HCT116 (cell line): ENCODE results near the gene AAR2. TPM values are rescaled to one million over a fixed set of nuclear protein-coding genes. Genes with fewer than 3 reads are reported as not detected.

Experiments used
- ATAC-seq: fragments of 200-7000 bp; cut with Tn5 transposase; 2 replicates; pipeline ENCODE4 v1.9.1; 2020; ENCODE audit warnings: mild to moderate bottlenecking, moderate library complexity
- BruUV-seq: library from RNA; stranded (reverse); fragments of 400-500 nt; replicated peaks from 2 replicates; lab custom pipeline; 2021; lab: Mats Ljungman, UMichigan
- CTCF ChIA-PET: fragments of 300-600 bp; sonication (Branson Sonifier 250); formaldehyde crosslinking; loops from one replicate; lab custom pipeline; 2021; ENCODE audit warnings: antibody characterized with exemption; lab: Charles Lee
- POLR2A ChIA-PET: fragments of 300-600, 350-600 bp; sonication (Branson Sonifier 250); formaldehyde crosslinking; loops from one replicate; lab custom pipeline; 2021; ENCODE audit warnings: antibody characterized with exemption; lab: Charles Lee
- RAD21 ChIA-PET, 2 experiments: fragments of 300-600 bp; sonication (Branson Sonifier 250); formaldehyde crosslinking; loops; one replicate each; lab custom pipeline; 2023; ENCODE audit warnings: low total read pairs in 2 of 2; ENCODE audit not compliant: uncharacterized antibody in 2 of 2, unreplicated experiment in 2 of 2, low non-redundant PET in 1 of 2; lab: Charles Lee
- DNase-seq: peaks from one replicate; pipeline ENCODE4 v3.0.0-alpha.2; 2010; ENCODE audit warnings: low read depth, low spot score
- H2AFZ ChIP-seq: fragments of 200-600 bp; shearing (Covaris generic), sonication (generic); 2 replicates; pipeline ENCODE4 v1.6.1; 2017; ENCODE audit warnings: low read depth, mixed run types, mixed read lengths, antibody characterized with exemption, low read length; ENCODE audit not compliant: poor library complexity, severe bottlenecking
- H3K27ac ChIP-seq: 2 replicates; pipeline ENCODE4 v1.5.1; 2012; ENCODE audit warnings: low read depth, low read length
- H3K27me3 ChIP-seq: fragments of 200-600 bp; sonication (generic); 2 replicates; pipeline ENCODE4 v1.6.1; 2016; ENCODE audit warnings: mixed run types, low read length, mixed read lengths; ENCODE audit not compliant: insufficient read depth
- H3K36me3 ChIP-seq, 2 experiments: fragments of 200-500 bp in 1 of 2; fragments of 200-600 bp in 1 of 2; sonication (Bioruptor generic) in 1 of 2; sonication (generic) in 1 of 2; 2 replicates each; pipeline versions ENCODE4 v1.5.1 to v1.6.1; 2014 to 2016; ENCODE audit warnings: low read length in 2 of 2, inconsistent platforms in 1 of 2, mixed read lengths in 1 of 2, mixed run types in 1 of 2; ENCODE audit not compliant: insufficient read depth in 2 of 2, control insufficient read depth in 1 of 2
- H3K4me1 ChIP-seq, 2 experiments: fragments of 200-600 bp in 1 of 2; sonication (generic) in 1 of 2; 2 replicates each; pipeline versions ENCODE4 v1.5.1 to v1.6.1; 2012 to 2017; ENCODE audit warnings: low read length in 2 of 2, inconsistent platforms in 1 of 2, mild to moderate bottlenecking in 1 of 2, mixed read lengths in 1 of 2, mixed run types in 1 of 2, moderate library complexity in 1 of 2; ENCODE audit not compliant: insufficient read depth in 2 of 2, control insufficient read depth in 1 of 2
- H3K4me2 ChIP-seq: fragments of 200-600 bp; sonication (generic); 2 replicates; pipeline ENCODE4 v1.6.1; 2017; ENCODE audit warnings: mixed run types, low read length, mixed read lengths
- H3K4me3 ChIP-seq, 2 experiments: fragments of 200-600 bp in 1 of 2; sonication (generic) in 1 of 2; replicated peaks in 1 of 2; 2 replicates each; pipeline ENCODE4 v1.5.1; 2011 to 2016; ENCODE audit warnings: low read length in 2 of 2, control low read depth in 1 of 2, low read depth in 1 of 2, mild to moderate bottlenecking in 1 of 2, mixed read lengths in 1 of 2, mixed run types in 1 of 2
- H3K79me2 ChIP-seq: fragments of 200-600 bp; sonication (generic); 2 replicates; pipeline ENCODE4 v1.6.1; 2017; ENCODE audit warnings: mild to moderate bottlenecking, mixed run types, low read length, moderate library complexity, mixed read lengths; ENCODE audit not compliant: insufficient read depth
- H3K9ac ChIP-seq: fragments of 200-600 bp; sonication (generic); 2 replicates; pipeline ENCODE4 v1.6.1; 2016; ENCODE audit warnings: low read length, mixed read lengths
- H3K9me2 ChIP-seq: fragments of 200-600 bp; sonication (generic), shearing (Covaris generic); 2 replicates; pipeline ENCODE4 v1.6.1; 2017; ENCODE audit warnings: mixed run types, mild to moderate bottlenecking, moderate library complexity; ENCODE audit not compliant: insufficient read depth
- H3K9me3 ChIP-seq, 2 experiments: fragments of 200-500 bp in 1 of 2; fragments of 200-600 bp in 1 of 2; sonication (Bioruptor generic) in 1 of 2; sonication (generic) in 1 of 2; 2 replicates each; pipeline ENCODE4 v1.6.1; 2014 to 2017; ENCODE audit warnings: low read length in 2 of 2, mixed read lengths in 2 of 2, inconsistent platforms in 1 of 2, low read depth in 1 of 2, mild to moderate bottlenecking in 1 of 2, mixed run types in 1 of 2, moderate library complexity in 1 of 2; ENCODE audit not compliant: control insufficient read depth in 1 of 2, insufficient read depth in 1 of 2
- H4K20me1 ChIP-seq: fragments of 200-600 bp; sonication (generic), shearing (Covaris generic); 2 replicates; pipeline ENCODE4 v1.6.1; 2017; ENCODE audit warnings: mixed run types, mild to moderate bottlenecking, moderate library complexity; ENCODE audit not compliant: insufficient read depth
- CBX3 ChIP-seq: IDR thresholded peaks from 2 replicates; pipeline ENCODE4 v1.6.1; 2012; ENCODE audit warnings: low read depth
- EGR1 ChIP-seq: IDR thresholded peaks from 2 replicates; pipeline ENCODE4 v1.6.1; 2012; ENCODE audit warnings: low read depth
- EZH2 ChIP-seq: fragments of 200-600 bp; sonication (generic); IDR thresholded peaks from 2 replicates; pipeline ENCODE4 v1.6.1; 2017; ENCODE audit warnings: antibody characterized with exemption, mixed run types
- FOSL1 ChIP-seq: IDR thresholded peaks from 2 replicates; pipeline ENCODE4 v1.6.1; 2012; ENCODE audit warnings: low read depth
- RAD21 ChIP-seq: IDR thresholded peaks from 2 replicates; pipeline ENCODE4 v1.6.1; 2012; ENCODE audit warnings: low read depth, mild to moderate bottlenecking
- SIN3A ChIP-seq: IDR thresholded peaks from 2 replicates; pipeline ENCODE4 v1.6.1; 2012; ENCODE audit warnings: low read depth
- SRF ChIP-seq: IDR thresholded peaks from 2 replicates; pipeline ENCODE4 v1.6.1; 2012; ENCODE audit warnings: low read depth
- TCF7L2 ChIP-seq: IDR thresholded peaks from 2 replicates; pipeline ENCODE4 v1.7.0; 2011; ENCODE audit warnings: borderline replicate concordance, inconsistent platforms; ENCODE audit not compliant: insufficient read depth, insufficient read length; ENCODE audit errors: extremely low read depth
- YY1 ChIP-seq: IDR thresholded peaks from 2 replicates; pipeline ENCODE4 v1.6.1; 2011; ENCODE audit warnings: low read length, low read depth, moderate library complexity, mild to moderate bottlenecking; ENCODE audit not compliant: insufficient replicate concordance; ENCODE audit errors: extremely low read depth
- ZNF274 ChIP-seq: fragments of 200-500 bp; sonication (Bioruptor generic); IDR thresholded peaks from 2 replicates; pipeline ENCODE4 v1.6.1; 2014; ENCODE audit warnings: mild to moderate bottlenecking, low read depth, low read length, inconsistent platforms
- intact Hi-C: fragments of 100-400 bp; cut with micrococcal nuclease; formaldehyde crosslinking; loops from 2 replicates; pipeline ENCODE4 v1.10.0; 2022
- total RNA-seq: library from RNA; stranded (reverse); gene quantifications from one replicate; pipeline ENCODE4 v1.2.1, GENCODE V29; 2021; ENCODE audit not compliant: unreplicated experiment
- TF ChIP-seq, protein P1 (sequence below): IDR thresholded peaks from 2 replicates; pipeline ENCODE4 v1.6.1; 2011; ENCODE audit warnings: mild to moderate bottlenecking, low read length, moderate library complexity; ENCODE audit not compliant: insufficient replicate concordance; ENCODE audit errors: extremely low read depth
- TF ChIP-seq, protein P2 (sequence below): IDR thresholded peaks from 2 replicates; pipeline ENCODE4 v1.6.1; 2012; ENCODE audit warnings: low read depth

AAR2 gene
- total RNA-seq, 1 experiment from 2014 or later: 23.3 TPM

DNA sequence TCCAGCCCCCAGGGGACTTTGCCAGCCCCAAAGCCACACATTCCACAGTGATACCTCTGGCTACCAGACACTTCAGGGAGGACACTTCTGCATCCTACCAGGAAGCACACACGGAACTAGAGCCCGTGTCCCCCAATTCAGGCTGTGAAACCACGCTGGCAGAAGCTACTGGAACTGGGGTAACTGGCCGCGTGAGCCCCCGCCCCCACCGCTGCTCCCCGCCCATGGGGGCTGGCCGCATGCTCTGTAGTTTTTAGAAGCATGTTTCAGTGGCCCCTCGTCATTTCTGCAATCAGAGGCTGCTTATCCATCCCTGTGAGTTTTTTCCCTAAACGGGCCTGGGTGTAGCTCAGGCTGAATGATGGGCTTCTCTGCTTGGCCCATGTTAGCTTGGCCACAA, 28.7 kb upstream of the AAR2 start:
- H3K79me2 ChIP-seq: no peaks in the 10 kb centered on the region
- no peak overlapping the region for H3K27ac ChIP-seq
- H3K4me3 ChIP-seq: no peak overlapping the region
- no peak overlapping the region for H3K4me2 ChIP-seq
- ChIA-PET RAD21 (no interaction called here), POLR2A (no interaction called here), CTCF (interaction anchor here (0.7 kb wide), 1 partner anchor 69 kb away, joined by 3 read pairs; no protein-coding TSS in a partner anchor)
- H3K36me3 ChIP-seq: no peaks in the 10 kb centered on the region
- no peak for DNase-seq
- H3K4me1 ChIP-seq: no peaks in the 10 kb centered on the region
- no peak overlapping the region for H2AFZ ChIP-seq
- BruUV-seq: no TSS peak
- H4K20me1 ChIP-seq: no peaks in the 10 kb centered on the region
- no peaks in the 10 kb centered on the region for H3K27me3 ChIP-seq
- H3K9me3 ChIP-seq: no peaks in the 10 kb centered on the region
- TF ChIP-seq SRF (no peak), CBX3 (no peak), EGR1 (no peak), YY1 (no peak), ZNF274 (no peak), RAD21 (no peak), TCF7L2 (no peak), EZH2 (no peak), SIN3A (no peak), FOSL1 (no peak)
- TF ChIP-seq, protein P1, sequence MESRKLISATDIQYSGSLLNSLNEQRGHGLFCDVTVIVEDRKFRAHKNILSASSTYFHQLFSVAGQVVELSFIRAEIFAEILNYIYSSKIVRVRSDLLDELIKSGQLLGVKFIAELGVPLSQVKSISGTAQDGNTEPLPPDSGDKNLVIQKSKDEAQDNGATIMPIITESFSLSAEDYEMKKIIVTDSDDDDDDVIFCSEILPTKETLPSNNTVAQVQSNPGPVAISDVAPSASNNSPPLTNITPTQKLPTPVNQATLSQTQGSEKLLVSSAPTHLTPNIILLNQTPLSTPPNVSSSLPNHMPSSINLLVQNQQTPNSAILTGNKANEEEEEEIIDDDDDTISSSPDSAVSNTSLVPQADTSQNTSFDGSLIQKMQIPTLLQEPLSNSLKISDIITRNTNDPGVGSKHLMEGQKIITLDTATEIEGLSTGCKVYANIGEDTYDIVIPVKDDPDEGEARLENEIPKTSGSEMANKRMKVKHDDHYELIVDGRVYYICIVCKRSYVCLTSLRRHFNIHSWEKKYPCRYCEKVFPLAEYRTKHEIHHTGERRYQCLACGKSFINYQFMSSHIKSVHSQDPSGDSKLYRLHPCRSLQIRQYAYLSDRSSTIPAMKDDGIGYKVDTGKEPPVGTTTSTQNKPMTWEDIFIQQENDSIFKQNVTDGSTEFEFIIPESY: no peak
- TF ChIP-seq, protein P2, sequence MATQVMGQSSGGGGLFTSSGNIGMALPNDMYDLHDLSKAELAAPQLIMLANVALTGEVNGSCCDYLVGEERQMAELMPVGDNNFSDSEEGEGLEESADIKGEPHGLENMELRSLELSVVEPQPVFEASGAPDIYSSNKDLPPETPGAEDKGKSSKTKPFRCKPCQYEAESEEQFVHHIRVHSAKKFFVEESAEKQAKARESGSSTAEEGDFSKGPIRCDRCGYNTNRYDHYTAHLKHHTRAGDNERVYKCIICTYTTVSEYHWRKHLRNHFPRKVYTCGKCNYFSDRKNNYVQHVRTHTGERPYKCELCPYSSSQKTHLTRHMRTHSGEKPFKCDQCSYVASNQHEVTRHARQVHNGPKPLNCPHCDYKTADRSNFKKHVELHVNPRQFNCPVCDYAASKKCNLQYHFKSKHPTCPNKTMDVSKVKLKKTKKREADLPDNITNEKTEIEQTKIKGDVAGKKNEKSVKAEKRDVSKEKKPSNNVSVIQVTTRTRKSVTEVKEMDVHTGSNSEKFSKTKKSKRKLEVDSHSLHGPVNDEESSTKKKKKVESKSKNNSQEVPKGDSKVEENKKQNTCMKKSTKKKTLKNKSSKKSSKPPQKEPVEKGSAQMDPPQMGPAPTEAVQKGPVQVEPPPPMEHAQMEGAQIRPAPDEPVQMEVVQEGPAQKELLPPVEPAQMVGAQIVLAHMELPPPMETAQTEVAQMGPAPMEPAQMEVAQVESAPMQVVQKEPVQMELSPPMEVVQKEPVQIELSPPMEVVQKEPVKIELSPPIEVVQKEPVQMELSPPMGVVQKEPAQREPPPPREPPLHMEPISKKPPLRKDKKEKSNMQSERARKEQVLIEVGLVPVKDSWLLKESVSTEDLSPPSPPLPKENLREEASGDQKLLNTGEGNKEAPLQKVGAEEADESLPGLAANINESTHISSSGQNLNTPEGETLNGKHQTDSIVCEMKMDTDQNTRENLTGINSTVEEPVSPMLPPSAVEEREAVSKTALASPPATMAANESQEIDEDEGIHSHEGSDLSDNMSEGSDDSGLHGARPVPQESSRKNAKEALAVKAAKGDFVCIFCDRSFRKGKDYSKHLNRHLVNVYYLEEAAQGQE: no peak
- intact Hi-C loops: no loop called here
- ATAC-seq: no peak
- no peaks in the 10 kb centered on the region for H3K9me2 ChIP-seq
- no peak overlapping the region for H3K9ac ChIP-seq
